ENCODE data around the gene ABLIM2.

Gene ABLIM2

DNA sequence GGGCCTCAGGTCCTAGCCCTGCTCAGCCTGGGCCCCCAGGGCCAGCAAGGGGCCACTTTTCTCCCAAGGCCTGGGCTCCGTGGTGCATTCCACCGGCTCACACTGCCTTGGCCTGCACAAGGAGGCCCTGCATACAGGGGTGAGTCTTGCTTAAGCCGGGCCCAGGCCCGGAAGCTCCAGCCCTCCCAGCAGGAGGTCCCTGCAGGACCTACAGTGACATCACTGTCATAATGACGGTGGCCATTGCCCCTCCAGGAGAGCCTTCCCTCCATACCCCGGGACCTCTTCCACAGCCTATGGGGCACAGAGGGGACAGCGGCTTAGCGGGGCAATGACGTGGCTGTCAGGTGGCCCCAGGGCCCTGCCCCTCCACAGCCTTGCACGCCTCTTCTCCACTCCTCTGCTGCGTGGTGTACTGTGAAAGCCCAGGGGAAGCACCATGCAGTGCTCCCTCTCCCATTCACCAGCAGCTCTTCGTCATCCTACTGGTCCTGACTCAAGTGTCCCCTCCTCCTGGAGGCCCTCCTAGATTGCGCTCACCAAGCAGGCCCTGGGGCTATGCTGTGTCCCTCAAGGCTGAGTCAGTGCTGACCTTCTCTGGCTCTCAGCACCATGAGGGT, 186.6 kb downstream of the ABLIM2 start:
- no peak for DNase-seq

DNA sequence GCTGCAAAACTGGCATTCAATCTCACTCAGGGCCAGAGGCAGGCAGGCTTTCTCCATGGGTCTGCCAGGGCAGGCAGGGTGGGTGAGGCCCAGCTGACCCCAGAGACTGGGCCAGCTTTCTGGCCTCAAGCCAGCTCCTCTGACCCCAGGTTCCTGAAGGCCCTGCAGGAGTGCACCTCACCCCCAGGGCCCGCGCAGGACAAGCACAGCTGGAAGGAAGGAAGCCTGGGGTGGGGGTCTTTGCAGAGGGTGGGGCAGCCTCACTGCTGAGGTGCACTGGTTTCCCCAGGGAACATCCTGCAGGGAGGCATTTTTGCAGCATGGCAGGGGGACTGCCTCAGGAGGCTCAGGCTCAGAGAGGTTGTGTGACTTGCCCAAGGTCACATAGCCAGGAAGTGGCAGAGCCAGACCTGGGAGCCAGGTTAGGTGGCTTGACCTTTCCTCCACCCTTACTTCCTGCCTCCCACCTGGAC, 187.4 kb downstream of the ABLIM2 start:
- DNase-seq: no peak

DNA sequence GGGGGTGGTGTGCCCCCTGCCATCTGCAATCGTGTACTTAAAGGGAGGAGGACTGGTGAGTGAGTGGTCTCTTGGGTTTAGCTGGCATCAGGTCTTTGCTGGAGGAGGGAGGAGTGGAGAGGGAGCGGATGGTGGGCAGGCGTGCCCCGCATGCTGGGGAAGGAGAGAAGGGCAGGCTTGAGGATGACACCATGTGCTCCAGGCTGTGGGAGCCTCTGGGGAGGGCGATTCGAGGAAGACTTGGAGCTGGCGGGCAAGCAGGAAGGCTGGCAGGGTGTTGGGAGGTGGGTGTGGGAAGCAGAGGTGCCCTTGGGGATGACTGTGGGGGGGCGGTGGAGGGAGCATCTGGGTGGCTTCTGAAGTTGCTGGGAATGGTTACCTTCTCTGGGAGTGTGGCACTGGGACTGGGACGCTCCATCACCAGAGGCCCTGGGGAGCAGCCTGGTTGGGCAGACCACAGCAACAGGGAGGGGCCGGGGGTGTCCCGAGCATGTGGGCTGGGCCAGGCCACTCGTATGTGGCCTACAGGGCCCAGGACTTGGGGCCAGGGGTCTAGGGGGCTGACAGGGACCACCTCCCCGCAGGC, 188.2 kb downstream of the ABLIM2 start:
- DNase-seq: no peak

DNA sequence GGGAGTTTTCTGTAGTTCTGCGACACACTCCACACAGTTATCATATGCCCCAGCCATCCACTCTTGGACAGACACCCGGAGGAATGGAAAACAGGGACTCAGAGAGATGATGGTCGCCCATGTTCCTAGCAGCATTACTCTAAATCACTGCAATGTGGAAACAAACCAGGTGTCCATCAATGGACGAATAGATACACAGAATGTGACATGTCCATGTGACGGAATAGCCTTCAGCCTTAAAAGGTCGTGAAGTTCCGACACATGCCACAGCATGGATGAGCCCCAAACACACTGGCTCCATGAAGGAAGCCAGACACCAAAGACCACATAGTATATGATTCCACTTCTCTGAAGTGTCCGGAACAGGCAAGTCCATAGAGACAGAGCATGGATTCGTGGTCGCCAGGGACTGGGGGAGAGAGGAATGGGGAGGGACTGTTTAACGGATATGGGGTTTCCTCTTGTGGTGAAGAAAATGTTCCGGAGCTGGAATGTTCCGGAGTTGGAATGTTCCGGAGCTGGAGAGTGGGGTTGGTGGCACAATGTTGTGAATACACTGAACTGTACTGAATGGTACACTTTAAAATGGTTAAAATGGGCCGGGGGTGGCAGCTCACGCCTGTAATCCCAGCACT, 190.2 kb downstream of the ABLIM2 start:
- no peak for DNase-seq

DNA sequence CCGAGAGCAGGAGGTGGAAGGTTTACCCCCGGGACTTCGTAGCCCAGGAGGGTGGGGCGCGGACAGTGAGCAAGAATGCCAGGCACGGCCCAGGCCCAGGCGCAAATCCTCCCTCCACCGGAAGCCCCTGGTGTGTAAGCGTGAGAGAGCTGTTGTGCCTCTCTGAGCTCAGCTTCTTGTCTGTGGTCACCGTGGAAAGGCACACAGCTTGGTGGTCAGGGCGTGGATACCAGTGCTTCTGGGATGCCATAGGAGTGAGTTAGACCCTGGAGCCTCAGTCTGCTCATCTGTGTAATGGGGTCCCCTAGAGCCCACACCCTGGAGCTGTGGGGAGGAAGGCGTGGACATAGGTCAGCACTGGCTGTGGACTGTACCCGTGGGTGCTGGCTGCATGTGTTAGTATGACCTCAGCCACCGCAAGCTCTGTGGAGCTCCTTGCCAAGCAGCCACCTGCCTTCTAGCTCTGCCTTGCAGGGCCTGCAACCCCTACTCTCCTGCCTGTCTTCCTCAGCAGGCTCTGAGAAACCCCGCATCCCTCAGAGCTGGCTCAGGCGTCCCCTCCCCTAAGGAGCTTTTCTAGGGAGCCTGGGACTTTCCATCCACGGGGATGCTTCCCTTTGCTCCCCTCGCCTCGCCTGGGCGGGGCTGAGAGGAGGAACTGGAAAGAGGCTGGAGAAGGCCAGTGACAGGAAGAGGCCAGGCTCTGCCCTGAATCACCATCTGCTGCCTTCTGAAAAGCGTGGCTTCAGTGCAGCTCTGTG, 190.9 kb downstream of the ABLIM2 start:
- no peak for DNase-seq

GRCh38 chr4:7967063-7967440, 191.6 kb downstream of the ABLIM2 start:
- DNase-seq: no peak

- no peak for DNase-seq
Observed at GRCh38 chr4:7966281-7967062, 192.1 kb downstream of the ABLIM2 start.

GRCh38 chr4:7964890-7965662, 193.5 kb downstream of the ABLIM2 start:
- no peak for DNase-seq

DNA sequence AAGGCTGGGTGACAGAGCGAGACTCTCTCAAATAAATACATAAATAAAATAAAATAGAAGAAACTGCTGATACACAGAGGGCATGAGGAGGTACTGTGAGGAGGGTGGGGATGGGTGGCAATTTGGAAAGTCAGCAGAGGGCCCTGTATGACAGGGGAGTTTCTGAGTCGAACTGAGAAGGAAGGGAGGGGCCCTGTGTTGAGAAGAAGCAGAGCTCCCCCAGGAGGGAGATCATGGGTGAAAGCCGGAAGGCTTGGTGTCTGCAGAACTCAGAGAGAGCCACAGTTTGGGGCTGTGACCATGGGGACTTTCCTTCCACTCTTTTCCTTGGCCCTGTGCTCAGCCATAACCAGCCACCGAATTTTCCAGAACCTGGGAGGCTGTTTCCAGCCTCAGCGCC, 194.2 kb downstream of the ABLIM2 start:
- DNase-seq: no peak

- no peak for DNase-seq
Observed at GRCh38 chr4:7963691-7964090, 194.9 kb downstream of the ABLIM2 start.

DNA sequence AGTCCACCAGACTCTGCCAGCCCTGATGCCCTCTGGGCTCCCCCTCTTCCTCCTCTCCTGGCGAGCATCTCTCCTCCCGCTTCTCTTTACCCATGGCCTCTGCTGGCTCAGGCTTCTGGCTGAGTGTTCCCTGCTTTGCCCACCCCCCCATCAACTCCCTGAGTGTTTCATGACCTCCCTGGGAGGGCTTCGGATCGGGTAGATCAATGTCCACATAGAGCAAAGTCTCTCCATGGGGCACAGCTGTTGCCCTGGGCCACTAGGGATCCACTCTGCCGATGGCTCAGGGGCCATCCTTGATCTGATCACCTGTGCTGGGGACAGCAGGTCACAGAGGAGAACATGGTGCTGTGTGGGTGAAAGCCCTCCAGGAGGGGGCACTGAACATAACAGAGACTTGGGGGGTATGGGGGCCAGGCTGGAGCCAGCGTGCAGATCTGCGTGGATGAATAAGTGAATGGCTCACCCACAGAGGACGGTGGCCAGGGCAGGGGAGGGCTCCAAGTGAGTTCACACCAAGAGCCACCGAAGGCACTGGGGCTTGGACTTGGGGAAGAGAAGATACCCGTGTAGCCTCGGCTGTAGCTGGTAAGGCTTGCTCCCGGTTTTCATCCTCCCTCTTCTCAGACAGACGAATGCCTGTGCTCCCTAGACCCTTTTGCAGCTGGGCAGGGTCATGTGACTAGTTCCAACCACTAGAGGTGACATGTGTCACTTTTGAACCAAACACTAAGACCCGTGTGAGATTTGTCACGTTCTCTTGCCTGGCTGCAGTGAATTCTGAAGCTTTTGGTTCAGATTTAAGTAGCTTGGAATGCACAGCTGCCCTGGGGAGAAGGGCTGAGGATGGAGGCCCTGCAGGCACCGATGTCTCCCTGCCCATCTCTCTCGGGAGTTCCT, 195.8 kb downstream of the ABLIM2 start:
- no peak for DNase-seq

DNA sequence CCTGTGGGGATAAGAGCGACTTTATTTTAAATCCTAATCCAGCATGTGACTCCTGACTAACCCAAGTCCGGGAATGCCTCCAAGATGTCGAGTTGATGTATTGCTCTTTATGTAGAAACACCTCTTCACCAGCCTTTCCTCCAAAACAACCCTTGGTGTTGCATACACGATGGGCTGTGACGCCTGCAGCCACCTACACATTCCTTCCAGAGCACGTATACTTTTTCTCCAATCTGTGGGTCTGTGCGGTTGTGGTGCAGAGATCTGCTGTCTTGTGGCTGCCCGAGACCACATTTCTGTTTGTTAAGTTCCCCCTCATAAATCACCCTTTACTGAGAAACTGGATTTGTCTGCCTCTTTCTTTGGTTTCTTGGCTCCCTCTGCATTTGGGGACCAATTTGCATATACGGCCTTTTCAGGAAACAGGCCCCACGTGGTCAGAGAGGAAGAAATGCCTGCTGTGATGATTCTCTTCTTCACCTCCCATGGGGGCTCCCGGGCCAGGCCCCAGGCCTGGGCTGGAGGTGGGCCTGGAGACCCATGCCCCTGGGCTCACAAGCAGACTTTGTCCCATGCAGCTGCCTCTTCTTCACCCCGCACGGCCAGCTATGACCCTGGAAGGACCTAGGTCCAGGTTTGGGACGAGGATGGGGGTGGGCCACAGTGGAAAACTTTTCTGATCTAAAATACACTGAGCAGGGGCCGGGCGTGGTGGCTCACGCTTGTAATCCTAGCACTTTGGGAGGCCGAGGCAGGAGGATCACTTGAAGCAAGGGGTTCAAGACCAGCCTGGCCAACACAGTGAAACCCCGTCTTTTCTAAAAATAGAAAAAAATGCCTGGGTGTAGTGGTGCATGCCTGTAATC, 197.6 kb downstream of the ABLIM2 start:
- DNase-seq: no peak

DNA sequence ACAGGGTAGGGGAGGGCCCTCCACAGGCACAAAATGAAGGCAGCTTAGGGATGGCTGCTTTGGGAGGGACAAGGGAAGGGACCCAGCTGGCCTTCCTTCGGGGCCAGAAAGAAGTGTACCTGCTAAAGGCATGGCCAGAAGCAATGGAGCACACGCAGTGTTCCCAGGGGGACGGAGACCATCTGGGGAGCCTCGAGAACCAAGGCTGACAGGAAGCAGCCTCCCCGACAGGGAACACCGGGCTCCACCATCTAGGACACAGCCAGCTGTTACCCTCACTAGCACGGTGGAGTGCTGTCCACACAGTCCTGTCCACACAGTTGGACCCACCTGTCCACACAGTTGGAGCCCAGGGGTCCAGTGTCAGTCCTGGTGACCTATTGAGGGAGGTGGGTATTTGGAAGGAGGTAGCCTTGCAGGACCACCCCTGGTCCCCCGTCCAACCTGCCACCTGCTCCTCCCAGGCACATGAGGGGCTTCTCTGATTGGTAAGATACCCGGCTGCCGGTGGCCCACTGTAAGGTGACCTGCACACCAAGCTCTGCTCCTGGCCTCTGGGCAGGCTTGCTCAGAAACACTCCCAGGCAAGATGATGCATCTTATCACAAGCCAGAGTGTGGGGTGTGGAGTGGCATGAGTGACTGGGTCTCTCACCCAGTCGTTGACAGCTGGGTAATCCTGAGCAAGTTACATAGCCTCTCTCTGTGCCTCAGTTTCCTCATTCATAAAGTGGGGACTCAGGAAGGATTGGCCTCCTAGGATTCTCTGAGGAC, 198.4 kb downstream of the ABLIM2 start:
- no peak for DNase-seq

DNA sequence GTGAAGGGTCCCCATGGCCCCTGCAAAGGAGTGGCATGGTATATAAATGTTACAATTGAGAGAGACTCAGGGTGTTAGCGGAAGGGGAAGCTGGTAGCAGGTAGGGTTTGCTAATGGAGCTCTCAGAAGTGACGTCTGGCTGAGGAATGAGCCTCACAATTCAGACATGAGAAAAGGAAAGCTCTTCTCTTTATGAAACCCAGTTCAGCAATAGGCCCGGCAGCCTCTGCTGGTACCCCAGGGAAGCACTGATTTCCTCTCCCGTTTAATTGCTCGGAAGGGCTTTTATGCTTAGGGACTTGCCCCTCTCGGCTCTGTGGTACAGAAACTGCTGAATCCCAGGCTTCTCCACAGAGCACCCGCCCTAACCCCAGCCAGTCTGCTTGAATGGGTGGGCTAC, 199.5 kb downstream of the ABLIM2 start:
- no peak for DNase-seq

GRCh38 chr4:7956934-7957656, 201.5 kb downstream of the ABLIM2 start:
- DNase-seq: no peak

- no peak for DNase-seq
Observed at GRCh38 chr4:7956270-7956808, 202.3 kb downstream of the ABLIM2 start.

- no peak for DNase-seq
Observed at GRCh38 chr4:7955393-7955792, 203.2 kb downstream of the ABLIM2 start.

DNA sequence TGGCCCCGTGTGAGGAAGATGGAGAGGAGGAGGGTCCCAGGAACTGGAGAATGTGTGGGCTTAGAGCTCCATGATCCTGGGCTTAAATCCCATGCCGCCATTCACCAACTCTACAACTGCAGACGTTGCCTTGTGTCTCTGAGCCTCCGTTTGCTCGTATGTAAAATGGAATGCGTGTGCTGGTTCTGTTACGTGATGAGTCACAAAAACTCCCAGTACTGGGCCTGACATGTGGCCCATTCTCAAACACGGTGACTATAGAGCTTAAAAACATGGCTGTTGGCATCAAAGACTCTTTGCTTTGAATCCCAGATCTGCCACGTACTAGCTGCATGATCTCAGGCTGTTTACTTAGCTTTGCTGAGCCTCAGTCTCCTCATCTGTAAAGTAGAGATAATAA, 206.0 kb downstream of the ABLIM2 start:
- no peak for DNase-seq
